Spleen (tissue), 11 donors: ENCODE measurements around the gene MCF2L. TPM values are rescaled to one million over a fixed set of nuclear protein-coding genes. Genes with fewer than 3 reads are reported as not detected.
A peak's percentile ranks its signal among the peaks of the same experiment; 100 is the strongest.

Experiments
- DNase-seq: peaks from one replicate; pipeline ENCODE4 v3.0.0-alpha.2; 2020
- H3K27ac ChIP-seq, 8 donors: fragments of 200-600 bp; sonication (generic) in 7 of 8; 1 replicate in 4 of 8; 2 replicates in 4 of 8; pipeline versions ENCODE4 v1.5.0 to v1.8.0; 2016 to 2021; ENCODE audit warnings: inconsistent platforms in 4 of 8, mild to moderate bottlenecking in 4 of 8, moderate library complexity in 1 of 8
- H3K27me3 ChIP-seq, 7 donors: fragments of 200-600 bp; sonication (generic) in 6 of 7; replicated peaks in 1 of 7; 1 replicate in 4 of 7; 2 replicates in 3 of 7; pipeline versions ENCODE4 v1.5.0 to v1.8.0; 2016 to 2021; ENCODE audit warnings: inconsistent platforms in 3 of 7, mild to moderate bottlenecking in 1 of 7
- H3K36me3 ChIP-seq, 6 donors: fragments of 200-600 bp; sonication (generic) in 5 of 6; 1 replicate in 4 of 6; 2 replicates in 2 of 6; pipeline versions ENCODE4 v1.5.0 to v1.8.0; 2016 to 2021; ENCODE audit warnings: inconsistent platforms in 2 of 6
- H3K4me1 ChIP-seq, 6 donors: fragments of 200-600 bp; sonication (generic) in 5 of 6; 1 replicate in 3 of 6; 2 replicates in 3 of 6; pipeline versions ENCODE4 v1.5.0 to v1.8.0; 2016 to 2021; ENCODE audit warnings: inconsistent platforms in 3 of 6
- H3K4me3 ChIP-seq, 8 donors: fragments of 200-600 bp; sonication (generic) in 7 of 8; 1 replicate in 4 of 8; 2 replicates in 4 of 8; pipeline versions ENCODE4 v1.5.0 to v1.8.0; 2016 to 2021; ENCODE audit warnings: inconsistent platforms in 4 of 8, mild to moderate bottlenecking in 4 of 8, moderate library complexity in 2 of 8
- H3K9me3 ChIP-seq, 8 donors: fragments of 200-600 bp; sonication (generic) in 7 of 8; 1 replicate in 4 of 8; 2 replicates in 4 of 8; pipeline versions ENCODE4 v1.5.0 to v1.8.0; 2016 to 2021; ENCODE audit warnings: inconsistent platforms in 4 of 8
- POLR2A ChIP-seq, 3 donors: fragments of 450-650 bp; IDR thresholded peaks; one replicate each; pipeline ENCODE4 v1.5.1; 2017; ENCODE audit warnings: antibody characterized with exemption in 3 of 3, mild to moderate bottlenecking in 1 of 3
- POLR2AphosphoS5 ChIP-seq, 3 donors: sonication (generic); formaldehyde crosslinking; IDR thresholded peaks; one replicate each; pipeline ENCODE4 v1.5.1; 2017; ENCODE audit warnings: antibody characterized with exemption in 3 of 3
- WGBS, 5 donors: extraction: QIAGEN DNeasy Blood & Tissue Kit in 3 of 5; methylation state at CpG; one replicate each; pipeline versions ENCODE4 v1.1.5 to v1.1.7; 2013 to 2018; 5-methylcytosine and 5-hydroxymethylcytosine counted together
- intact Hi-C: fragments of 100-400 bp; cut with DNase I; formaldehyde crosslinking; loops from one replicate; pipeline ENCODE4 v1.15.0; 2023; ENCODE audit warnings: low total_unique reads
- polyA plus RNA-seq, 3 donors: library from polyadenylated mRNA; stranded (reverse); fragments of 200-250 nt; gene quantifications; one replicate each; pipeline ENCODE4 v1.2.1, GENCODE V29; 2013
- total RNA-seq, 7 donors: library from RNA; depleted of rRNA in 3 of 7; stranded (reverse); fragments of >200 nt in 3 of 7; fragmentation: NEBNext Ultra II Directional in 4 of 7; extraction: Animal tissue kit (Norgen Biotek cat#: 25700) in 4 of 7; gene quantifications; one replicate each; pipeline versions ENCODE4 v1.1.0 to v1.2.1, GENCODE V29; 2016 to 2021
- TF ChIP-seq, protein P1 (sequence below), 11 experiments: fragments of 200-600 bp in 7 of 11; fragments of 450-650 bp in 4 of 11; sonication (generic) in 4 of 11; IDR thresholded peaks in 8 of 11; conservative IDR thresholded peaks in 3 of 11; 1 replicate in 7 of 11; 2 replicates in 4 of 11; pipeline versions ENCODE4 v1.4.0 to v1.8.0; 2016 to 2021; ENCODE audit warnings: antibody characterized with exemption in 11 of 11, inconsistent platforms in 4 of 11, mild to moderate bottlenecking in 1 of 11
- donor health status: healthy with polysubstance abuse.
- donor health status: DM: no; HTN: no; CAD: no; lungs with moderate emphysema.
- donor health status: DM: no; HTN: no; CAD: no.
- donor health status: Bipolar disorder and iron deficiency.
- donor health status: healthy.
- donor health status: DM: no; HTN: no; CAD: no.
- donor health status: DM: yes; HTN: yes; CAD: no.

The MCF2L gene
- total and polyA plus RNA-seq, 10 donors = 4.3 to 21.4 (median 13.0) TPM

GRCh38 chr13:112952759-112953551 lies 16.1 kb upstream of the MCF2L start:
- H3K27ac ChIP-seq = no peak overlapping the region
- no peak overlapping the region for H3K4me3 ChIP-seq
- peak; percentile 59 for DNase-seq
- intact Hi-C loops = no loop called here
- TF ChIP-seq, protein P1, sequence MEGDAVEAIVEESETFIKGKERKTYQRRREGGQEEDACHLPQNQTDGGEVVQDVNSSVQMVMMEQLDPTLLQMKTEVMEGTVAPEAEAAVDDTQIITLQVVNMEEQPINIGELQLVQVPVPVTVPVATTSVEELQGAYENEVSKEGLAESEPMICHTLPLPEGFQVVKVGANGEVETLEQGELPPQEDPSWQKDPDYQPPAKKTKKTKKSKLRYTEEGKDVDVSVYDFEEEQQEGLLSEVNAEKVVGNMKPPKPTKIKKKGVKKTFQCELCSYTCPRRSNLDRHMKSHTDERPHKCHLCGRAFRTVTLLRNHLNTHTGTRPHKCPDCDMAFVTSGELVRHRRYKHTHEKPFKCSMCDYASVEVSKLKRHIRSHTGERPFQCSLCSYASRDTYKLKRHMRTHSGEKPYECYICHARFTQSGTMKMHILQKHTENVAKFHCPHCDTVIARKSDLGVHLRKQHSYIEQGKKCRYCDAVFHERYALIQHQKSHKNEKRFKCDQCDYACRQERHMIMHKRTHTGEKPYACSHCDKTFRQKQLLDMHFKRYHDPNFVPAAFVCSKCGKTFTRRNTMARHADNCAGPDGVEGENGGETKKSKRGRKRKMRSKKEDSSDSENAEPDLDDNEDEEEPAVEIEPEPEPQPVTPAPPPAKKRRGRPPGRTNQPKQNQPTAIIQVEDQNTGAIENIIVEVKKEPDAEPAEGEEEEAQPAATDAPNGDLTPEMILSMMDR (IDR thresholded peaks at IDR 0.05 in 8 of 11, conservative IDR thresholded peaks at IDR 0.05 in 3 of 11) = no peak
- TF ChIP-seq POLR2AphosphoS5 (IDR thresholded peaks at IDR 0.05) = no peak
- H3K36me3 ChIP-seq = no peaks in the 10 kb centered on the region
- H3K9me3 ChIP-seq = no peaks in the 10 kb centered on the region
- no peaks in the 10 kb centered on the region for H3K4me1 ChIP-seq
- peaks cover 0 to 5% (median 0%) of the 10 kb centered on the region in 7 donors for H3K27me3 ChIP-seq
- 69 to 83% (median 81%) methylated on average over 15 to 17 of the region's 17 CpGs for WGBS, 5 donors

- WGBS, 5 donors = 73 to 85% (median 79%) methylated on average over 16 to 17 of the region's 17 CpGs
- Histone ChIP-seq H3K27ac (no peak overlapping the region), H3K27me3 (peaks cover 0 to 9% (median 0%) of the 10 kb centered on the region in 7 donors), H3K9me3 (no peaks in the 10 kb centered on the region), H3K4me1 (no peaks in the 10 kb centered on the region), H3K4me3 (no peak overlapping the region), H3K36me3 (no peaks in the 10 kb centered on the region)
- intact Hi-C loops = no loop called here
- DNase-seq = peak; percentile 72
- TF ChIP-seq, protein P1 (IDR thresholded peaks at IDR 0.05 in 8 of 11, conservative IDR thresholded peaks at IDR 0.05 in 3 of 11) = no peak
- TF ChIP-seq POLR2AphosphoS5 (IDR thresholded peaks at IDR 0.05) (no peak), POLR2A (IDR thresholded peaks at IDR 0.05) (no peak)
Measured at GRCh38 chr13:112953591-112954487, 15.2 kb upstream of the MCF2L start.

GRCh38 chr13:112954488-112955270 lies 14.3 kb upstream of the MCF2L start:
- WGBS, 5 donors = 79 to 87% (median 84%) methylated on average over 12 to 13 of the region's 13 CpGs
- intact Hi-C loops = no loop called here
- TF ChIP-seq POLR2AphosphoS5 (IDR thresholded peaks at IDR 0.05) (no peak), POLR2A (IDR thresholded peaks at IDR 0.05) (no peak)
- TF ChIP-seq, protein P1 (IDR thresholded peaks at IDR 0.05 in 8 of 11, conservative IDR thresholded peaks at IDR 0.05 in 3 of 11) = no peak
- Histone ChIP-seq H3K9me3 (no peaks in the 10 kb centered on the region), H3K27ac (no peak overlapping the region), H3K27me3 (peaks cover 0 to 10% (median 0%) of the 10 kb centered on the region in 7 donors), H3K4me1 (no peaks in the 10 kb centered on the region), H3K4me3 (no peak overlapping the region), H3K36me3 (no peaks in the 10 kb centered on the region)
- DNase-seq = peak; percentile 44
